ENCODE measurements around the gene ARIH2. TPM values are rescaled to one million over a fixed set of nuclear protein-coding genes. Genes with fewer than 3 reads are reported as not detected.

The ARIH2 gene
- total and polyA plus RNA-seq, 3 experiments from 2014 or later, result 117 to 126 (median 123) TPM

DNA sequence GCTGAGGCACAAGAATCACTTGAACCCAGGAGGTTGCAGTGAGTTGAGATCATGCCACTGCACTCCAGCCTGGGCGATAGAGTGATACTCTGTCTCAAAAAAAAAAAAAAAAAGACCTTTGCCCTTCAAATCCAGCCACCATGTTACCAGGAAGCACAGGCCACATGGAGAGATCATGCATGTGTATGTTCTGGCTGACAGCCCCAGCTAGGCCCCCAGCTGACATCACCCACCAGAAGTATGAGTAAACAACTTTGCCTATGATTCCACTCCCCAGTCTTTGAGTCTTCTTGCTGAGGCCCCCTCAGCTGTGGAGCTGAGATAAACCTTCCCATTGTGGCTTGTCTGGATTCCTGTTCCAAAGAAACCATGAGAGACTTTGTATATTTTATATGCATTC, 3.3 kb upstream of the ARIH2 start:
- no peaks in the 10 kb centered on the region for H3K36me3 ChIP-seq (ENCODE audit: insufficient read depth, low read length)

GRCh38 chr3:48919215-48920138, 835 bp downstream of the ARIH2 start:
- H3K9me3 Mint-ChIP-seq, result no peaks in the 10 kb centered on the region
- peak overlapping the region; percentile 81 to 100 (median 98) for H3K27ac Mint-ChIP-seq
- no peaks in the 10 kb centered on the region for H3K9me3 ChIP-seq (ENCODE audit: low read length)
- H3K27me3 Mint-ChIP-seq, result no peaks in the 10 kb centered on the region
- peak overlapping the region; percentile 98 for H3K27ac ChIP-seq (ENCODE audit: low read depth, low read length)
- peaks cover 0 to 34% (median 7%) of the 10 kb centered on the region in 3 donors for H3K36me3 Mint-ChIP-seq
- ChIA-PET POLR2A (interaction anchor here (0.5 to 2.8 kb wide), 10 partner anchors 18 to 168 kb away, joined by 3 to 27 read pairs (median 5); partner anchors contain the start of genes P4HTM, PRKAR2A, SLC25A20 and WDR6), CTCF (interaction anchor here (0.6 to 4.0 kb wide), 13 partner anchors 9 to 483 kb away, joined by 3 to 22 read pairs (median 3); partner anchors contain the start of genes QRICH1, SLC25A20 and WDR6)
- peaks cover 26% of the 10 kb centered on the region for H3K4me1 ChIP-seq (ENCODE audit: insufficient read depth, low read length)
- peaks cover 23 to 45% (median 29%) of the 10 kb centered on the region in 3 donors for H3K4me1 Mint-ChIP-seq
- no peaks in the 10 kb centered on the region for H3K27me3 ChIP-seq (ENCODE audit: insufficient read depth, low read length, poor library complexity, severe bottlenecking)
- H3K4me3 Mint-ChIP-seq, result peak overlapping the region; percentile 93 to 99 (median 98)
- H3K36me3 ChIP-seq (ENCODE audit: insufficient read depth, low read length), result no peaks in the 10 kb centered on the region
- peak overlapping the region; percentile 91 for H3K4me3 ChIP-seq (ENCODE audit: low read length)
- peak; percentile 42 to 74 (median 70) for DNase-seq

More for the DNA sequence above, 3.3 kb upstream of the ARIH2 start:
- DNase-seq, result no peak
- POLR2A ChIA-PET, result interaction anchor here (0.5 kb wide), 1 partner anchor 428 kb away, joined by 7 read pairs; no protein-coding TSS in a partner anchor
- peak overlapping the region in 3 of 7 donors; percentile 10 to 50 (median 23) for H3K4me3 Mint-ChIP-seq
- no peaks in the 10 kb centered on the region for H3K9me3 Mint-ChIP-seq
- peaks cover 0 to 15% (median 4%) of the 10 kb centered on the region in 3 donors for H3K36me3 Mint-ChIP-seq
- no peak overlapping the region for H3K27ac ChIP-seq (ENCODE audit: low read depth, low read length)
- peaks cover 15% of the 10 kb centered on the region for H3K4me1 ChIP-seq (ENCODE audit: insufficient read depth, low read length)
- no peaks in the 10 kb centered on the region for H3K27me3 Mint-ChIP-seq
- CTCF ChIA-PET, result interaction anchor here (0.9 to 1.1 kb wide), 2 partner anchors 18 to 179 kb away, joined by 3 read pairs; no protein-coding TSS in a partner anchor
- no peak overlapping the region for H3K4me3 ChIP-seq (ENCODE audit: low read length)
- peaks cover 17 to 27% (median 19%) of the 10 kb centered on the region in 3 donors for H3K4me1 Mint-ChIP-seq
- no peaks in the 10 kb centered on the region for H3K9me3 ChIP-seq (ENCODE audit: low read length)
- H3K27ac Mint-ChIP-seq, result peak overlapping the region in 7 of 8 donors; percentile 8 to 74 (median 43)
- H3K27me3 ChIP-seq (ENCODE audit: insufficient read depth, low read length, poor library complexity, severe bottlenecking), result no peaks in the 10 kb centered on the region

DNA sequence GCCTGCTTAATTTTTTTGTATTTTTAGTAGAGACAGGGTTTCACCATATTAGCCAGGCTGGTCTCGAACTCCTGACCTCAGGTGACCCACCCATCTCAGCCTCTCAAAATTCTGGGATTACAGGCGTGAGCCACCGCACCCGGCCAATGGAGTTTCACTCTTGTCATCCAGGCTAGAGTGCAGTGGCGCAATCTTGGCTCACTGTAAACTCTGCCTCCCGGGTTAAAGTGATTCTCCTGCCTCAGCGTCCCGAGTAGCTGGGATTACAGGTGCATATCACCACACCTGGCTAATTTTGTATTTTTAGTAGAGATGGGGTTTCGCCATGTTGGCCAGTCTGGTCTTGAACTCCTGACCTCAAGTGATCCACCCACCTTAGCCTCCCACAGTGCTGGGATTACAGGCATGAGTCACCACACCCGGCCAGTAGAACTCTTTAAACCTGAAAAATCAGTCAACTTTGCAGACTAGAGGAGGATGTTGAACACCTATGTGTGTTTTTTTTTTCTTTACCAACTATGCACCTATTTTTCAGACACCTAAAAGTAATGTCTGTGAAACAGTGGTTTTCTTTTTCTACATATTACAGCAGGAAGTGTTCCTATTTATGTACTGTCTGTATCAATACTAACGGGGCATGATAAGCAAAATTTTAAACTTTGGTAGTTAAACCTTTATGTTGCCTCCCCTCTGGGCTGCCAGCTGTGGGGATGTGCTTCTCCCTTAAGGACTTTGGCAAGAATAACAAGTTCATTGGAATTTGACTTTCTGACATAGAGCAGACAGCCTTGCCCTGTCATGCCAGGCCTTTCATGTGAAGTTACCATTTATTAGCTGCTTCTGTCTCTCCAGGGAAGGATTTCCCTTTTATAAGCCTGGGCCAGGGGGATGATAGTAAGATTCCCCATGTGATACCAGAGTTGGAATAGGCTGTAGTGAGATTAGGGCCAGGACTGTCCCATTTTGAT, 8.1 kb downstream of the ARIH2 start:
- Histone ChIP-seq H3K27me3 (ENCODE audit: insufficient read depth, low read length, poor library complexity, severe bottlenecking) (no peaks in the 10 kb centered on the region), H3K36me3 (ENCODE audit: insufficient read depth, low read length) (peaks cover 23% of the 10 kb centered on the region), H3K4me3 (ENCODE audit: low read length) (no peak overlapping the region), H3K9me3 (ENCODE audit: low read length) (no peaks in the 10 kb centered on the region), H3K27ac (ENCODE audit: low read depth, low read length) (no peak overlapping the region), H3K4me1 (ENCODE audit: insufficient read depth, low read length) (peaks cover 43% of the 10 kb centered on the region)
- peaks cover 4 to 75% (median 17%) of the 10 kb centered on the region in 3 donors for H3K36me3 Mint-ChIP-seq
- H3K4me3 Mint-ChIP-seq, result peak overlapping the region in 5 of 7 donors; percentile 35 to 55 (median 51)
- no peak for DNase-seq
- no peaks in the 10 kb centered on the region for H3K9me3 Mint-ChIP-seq
- CTCF ChIA-PET, result interaction anchor here (1.5 to 2.4 kb wide), 2 partner anchors 8 to 25 kb away, joined by 3 to 7 read pairs; no protein-coding TSS in a partner anchor
- no peaks in the 10 kb centered on the region for H3K27me3 Mint-ChIP-seq
- H3K4me1 Mint-ChIP-seq, result peaks cover 53 to 75% (median 63%) of the 10 kb centered on the region in 3 donors
- peak overlapping the region in 7 of 8 donors; percentile 19 to 92 (median 54) for H3K27ac Mint-ChIP-seq
- POLR2A ChIA-PET, result interaction anchor here (0.6 kb wide), 1 partner anchor 1884 kb away, joined by 3 read pairs; no protein-coding TSS in a partner anchor

DNA sequence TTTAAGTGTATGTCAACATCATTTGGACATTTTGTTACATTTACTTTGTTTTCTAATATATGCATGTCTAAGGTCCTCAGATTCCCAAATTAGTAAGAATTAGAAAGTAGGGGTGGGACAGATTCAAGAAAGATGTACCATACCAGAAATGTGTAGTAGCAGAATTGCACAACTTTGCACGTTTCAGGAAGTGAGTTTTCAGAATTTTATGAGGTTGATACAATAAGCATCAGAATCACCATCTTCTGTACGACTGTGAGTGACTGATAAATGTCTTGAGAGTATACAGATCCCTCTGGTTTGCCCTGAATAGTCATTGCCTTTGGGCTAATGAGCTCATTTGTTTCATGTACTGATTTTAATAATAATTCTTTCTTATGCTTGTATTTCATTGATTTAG, 9.3 kb downstream of the ARIH2 start:
- ChIA-PET POLR2A (interaction anchor here (0.5 kb wide), 1 partner anchor 150 kb away, joined by 3 read pairs; no protein-coding TSS in a partner anchor), CTCF (interaction anchor here (1.0 to 2.4 kb wide), 3 partner anchors 9 to 30 kb away, joined by 3 to 7 read pairs (median 4); partner anchors contain the start of gene SLC25A20)
- H3K9me3 ChIP-seq (ENCODE audit: low read length), result no peaks in the 10 kb centered on the region
- H3K27ac ChIP-seq (ENCODE audit: low read depth, low read length), result no peak overlapping the region
- H3K27me3 ChIP-seq (ENCODE audit: insufficient read depth, low read length, poor library complexity, severe bottlenecking), result no peaks in the 10 kb centered on the region
- Mint-ChIP-seq H3K9me3 (no peaks in the 10 kb centered on the region), H3K4me3 (peak overlapping the region in 4 of 7 donors; percentile 10 to 51 (median 30)), H3K27ac (peak overlapping the region in 5 of 8 donors; percentile 3 to 92 (median 56)), H3K27me3 (no peaks in the 10 kb centered on the region), H3K4me1 (peaks cover 60 to 78% (median 68%) of the 10 kb centered on the region in 3 donors), H3K36me3 (peaks cover 4 to 80% (median 25%) of the 10 kb centered on the region in 3 donors)
- H3K36me3 ChIP-seq (ENCODE audit: insufficient read depth, low read length), result peaks cover 23% of the 10 kb centered on the region
- no peak overlapping the region for H3K4me3 ChIP-seq (ENCODE audit: low read length)
- no peak for DNase-seq
- H3K4me1 ChIP-seq (ENCODE audit: insufficient read depth, low read length), result peaks cover 49% of the 10 kb centered on the region

DNA sequence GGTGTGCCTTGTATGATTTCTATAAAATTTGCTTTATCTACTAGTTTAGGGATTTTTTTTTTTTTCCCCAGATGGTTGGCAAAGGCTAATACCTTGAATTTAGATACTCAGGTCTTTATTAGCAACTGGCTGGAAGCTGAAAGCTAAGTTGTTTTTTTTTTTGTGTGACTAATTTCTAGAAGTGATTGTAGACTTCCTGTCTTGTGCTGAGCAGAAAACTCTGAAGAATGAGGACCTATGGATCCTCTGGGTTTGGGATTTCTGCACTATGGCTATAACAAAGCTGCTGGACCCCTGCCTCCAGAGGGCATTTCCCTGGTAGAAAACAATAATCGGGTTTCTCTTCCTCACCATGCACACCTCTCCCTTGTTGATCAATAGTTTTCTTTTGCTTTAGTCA, 10.0 kb downstream of the ARIH2 start:
- CTCF ChIA-PET, result interaction anchor here (1.0 to 2.4 kb wide), 5 partner anchors 9 to 31 kb away, joined by 3 to 15 read pairs (median 4); partner anchors contain the start of genes ARIH2 and SLC25A20
- Mint-ChIP-seq H3K27ac (peak overlapping the region in 6 of 8 donors; percentile 6 to 92 (median 41)), H3K27me3 (no peaks in the 10 kb centered on the region), H3K9me3 (no peaks in the 10 kb centered on the region), H3K4me3 (peak overlapping the region in 4 of 7 donors; percentile 19 to 35 (median 22)), H3K36me3 (peaks cover 5 to 79% (median 26%) of the 10 kb centered on the region in 3 donors), H3K4me1 (peaks cover 60 to 79% (median 71%) of the 10 kb centered on the region in 3 donors)
- peaks cover 23% of the 10 kb centered on the region for H3K36me3 ChIP-seq (ENCODE audit: insufficient read depth, low read length)
- POLR2A ChIA-PET, result no interaction called here
- H3K27ac ChIP-seq (ENCODE audit: low read depth, low read length), result no peak overlapping the region
- peaks cover 49% of the 10 kb centered on the region for H3K4me1 ChIP-seq (ENCODE audit: insufficient read depth, low read length)
- H3K27me3 ChIP-seq (ENCODE audit: insufficient read depth, low read length, poor library complexity, severe bottlenecking), result no peaks in the 10 kb centered on the region
- no peak overlapping the region for H3K4me3 ChIP-seq (ENCODE audit: low read length)
- DNase-seq, result no peak
- H3K9me3 ChIP-seq (ENCODE audit: low read length), result no peaks in the 10 kb centered on the region

DNA sequence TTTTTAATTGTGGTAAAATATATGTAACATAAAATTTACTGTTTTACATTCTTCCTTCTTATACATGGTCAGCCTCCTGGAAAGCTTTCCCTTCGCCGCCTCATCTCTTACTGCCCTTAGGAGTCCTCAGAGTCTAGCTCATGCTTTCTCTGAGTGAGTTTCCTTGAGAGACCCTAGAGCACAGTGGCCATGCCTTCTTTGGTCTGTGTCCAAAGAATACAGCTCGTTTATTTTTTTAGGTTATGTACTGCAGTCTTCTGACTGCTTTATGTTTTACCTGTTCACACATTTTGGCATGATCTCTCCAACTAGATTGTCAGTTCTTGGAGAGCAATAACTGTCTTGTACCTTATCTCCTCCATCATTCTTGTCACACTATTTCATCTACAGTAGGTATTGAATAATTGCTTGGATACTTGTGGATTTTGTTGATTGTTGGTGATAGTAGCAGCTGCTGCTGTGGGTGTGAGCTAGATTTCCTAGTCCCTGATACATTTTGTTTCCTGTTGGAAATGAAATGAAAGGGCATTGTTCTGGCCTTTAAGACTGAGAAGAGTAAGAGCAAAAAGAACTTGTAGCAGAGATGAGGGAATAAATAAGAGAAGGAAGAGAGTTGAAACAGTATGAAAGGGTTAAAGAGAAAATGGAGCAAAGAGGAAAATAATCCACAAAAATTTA, 10.9 kb downstream of the ARIH2 start:
- H3K4me3 ChIP-seq (ENCODE audit: low read length), result no peak overlapping the region
- H3K27me3 ChIP-seq (ENCODE audit: insufficient read depth, low read length, poor library complexity, severe bottlenecking), result no peaks in the 10 kb centered on the region
- peaks cover 68 to 83% (median 79%) of the 10 kb centered on the region in 3 donors for H3K4me1 Mint-ChIP-seq
- peak overlapping the region in 5 of 7 donors; percentile 2 to 65 (median 39) for H3K4me3 Mint-ChIP-seq
- peaks cover 8 to 80% (median 26%) of the 10 kb centered on the region in 3 donors for H3K36me3 Mint-ChIP-seq
- no peak overlapping the region for H3K27ac ChIP-seq (ENCODE audit: low read depth, low read length)
- H3K9me3 Mint-ChIP-seq, result no peaks in the 10 kb centered on the region
- DNase-seq, result no peak
- no peaks in the 10 kb centered on the region for H3K9me3 ChIP-seq (ENCODE audit: low read length)
- ChIA-PET CTCF (interaction anchor here (1.0 to 2.4 kb wide), 4 partner anchors 10 to 59 kb away, joined by 3 to 15 read pairs (median 6); partner anchors contain the start of gene ARIH2), POLR2A (no interaction called here)
- H3K27me3 Mint-ChIP-seq, result no peaks in the 10 kb centered on the region
- H3K27ac Mint-ChIP-seq, result peak overlapping the region in 7 of 8 donors; percentile 1 to 65 (median 28)
- peaks cover 49% of the 10 kb centered on the region for H3K4me1 ChIP-seq (ENCODE audit: insufficient read depth, low read length)
- peaks cover 23% of the 10 kb centered on the region for H3K36me3 ChIP-seq (ENCODE audit: insufficient read depth, low read length)
